Uterus (tissue), 4 donors: ENCODE results near the gene FARP2. TPM values are rescaled to one million over a fixed set of nuclear protein-coding genes. Genes with fewer than 3 reads are reported as not detected.

Experiments used
- DNase-seq, 2 donors: peaks; one replicate each; pipeline ENCODE4 v3.0.0-alpha.2; 2019 to 2020
- H3K27ac ChIP-seq, 2 donors: fragments of 200-600 bp; sonication (generic); 1 replicate in 1 of 2; 2 replicates in 1 of 2; pipeline ENCODE4 v1.5.1; 2016 to 2018
- H3K27me3 ChIP-seq, 2 donors: fragments of 200-600 bp; sonication (generic); one replicate each; pipeline ENCODE4 v1.5.1; 2018 to 2019; ENCODE audit warnings: control low read depth in 1 of 2
- H3K36me3 ChIP-seq, 2 donors: fragments of 200-600 bp; sonication (generic); one replicate each; pipeline ENCODE4 v1.5.1; 2019; ENCODE audit warnings: control low read depth in 1 of 2
- H3K4me1 ChIP-seq, 2 donors: fragments of 200-600 bp; sonication (generic); one replicate each; pipeline ENCODE4 v1.5.1; 2018 to 2019; ENCODE audit warnings: control low read depth in 1 of 2
- H3K4me3 ChIP-seq, 2 donors: fragments of 200-600 bp; sonication (generic); 1 replicate in 1 of 2; 2 replicates in 1 of 2; pipeline ENCODE4 v1.5.1; 2018 to 2019; ENCODE audit warnings: mild to moderate bottlenecking in 1 of 2
- H3K9me3 ChIP-seq, 2 donors: fragments of 200-600 bp; sonication (generic); one replicate each; pipeline ENCODE4 v1.5.1; 2019; ENCODE audit warnings: control low read depth in 1 of 2
- POLR2A ChIP-seq, 2 donors: fragments of 450-650 bp; IDR thresholded peaks; one replicate each; pipeline ENCODE4 v1.6.1; 2016; ENCODE audit warnings: antibody characterized with exemption in 2 of 2, mild to moderate bottlenecking in 1 of 2, moderate library complexity in 1 of 2
- intact Hi-C: fragments of 100-400 bp; cut with DNase I; formaldehyde crosslinking; loops from one replicate; pipeline ENCODE4 v1.15.1; 2023; ENCODE audit warnings: low total_unique reads
- total RNA-seq, 4 donors: library from RNA; depleted of rRNA in 3 of 4; stranded (reverse); fragments of >200 nt in 3 of 4; gene quantifications; one replicate each; pipeline versions ENCODE4 v1.1.0 to v1.2.4, GENCODE V29; 2014 to 2023
- TF ChIP-seq, protein P1 (sequence below), 4 experiments: fragments of 200-600 bp in 2 of 4; fragments of 450-650 bp in 2 of 4; sonication (generic) in 2 of 4; IDR thresholded peaks; one replicate each; pipeline ENCODE4 v1.5.1; 2016 to 2019; ENCODE audit warnings: antibody characterized with exemption in 4 of 4, mild to moderate bottlenecking in 2 of 4, moderate library complexity in 1 of 4
- donor health status: DM: yes; HTN: yes; CAD: no.

Gene FARP2
- total RNA-seq, 4 donors from 2014 or later = 20.0 to 92.0 (median 40.6) TPM

DNA sequence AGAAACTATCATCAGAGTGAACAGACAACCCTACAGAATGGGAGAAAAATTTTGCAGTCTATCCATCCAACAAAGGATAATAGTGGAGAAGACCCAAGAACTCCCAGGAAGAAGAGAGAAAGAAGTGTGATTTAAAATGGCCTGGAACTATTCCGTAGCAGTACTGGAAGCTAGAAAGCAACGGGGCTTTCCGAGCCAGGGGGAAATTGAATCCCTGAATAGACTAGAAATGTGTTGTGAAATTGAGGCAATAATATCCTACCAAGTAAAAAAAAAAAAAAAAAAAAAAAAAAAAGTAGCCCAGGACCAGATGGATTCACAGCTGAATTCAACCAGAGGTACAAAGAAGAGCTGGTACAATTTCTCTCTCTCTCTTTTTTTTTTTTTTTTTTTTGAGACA is 69.3 kb downstream of the FARP2 start:
- H3K9me3 ChIP-seq = no peaks in the 10 kb centered on the region
- no peak for TF ChIP-seq POLR2A (IDR thresholded peaks at IDR 0.05)
- TF ChIP-seq, protein P1, sequence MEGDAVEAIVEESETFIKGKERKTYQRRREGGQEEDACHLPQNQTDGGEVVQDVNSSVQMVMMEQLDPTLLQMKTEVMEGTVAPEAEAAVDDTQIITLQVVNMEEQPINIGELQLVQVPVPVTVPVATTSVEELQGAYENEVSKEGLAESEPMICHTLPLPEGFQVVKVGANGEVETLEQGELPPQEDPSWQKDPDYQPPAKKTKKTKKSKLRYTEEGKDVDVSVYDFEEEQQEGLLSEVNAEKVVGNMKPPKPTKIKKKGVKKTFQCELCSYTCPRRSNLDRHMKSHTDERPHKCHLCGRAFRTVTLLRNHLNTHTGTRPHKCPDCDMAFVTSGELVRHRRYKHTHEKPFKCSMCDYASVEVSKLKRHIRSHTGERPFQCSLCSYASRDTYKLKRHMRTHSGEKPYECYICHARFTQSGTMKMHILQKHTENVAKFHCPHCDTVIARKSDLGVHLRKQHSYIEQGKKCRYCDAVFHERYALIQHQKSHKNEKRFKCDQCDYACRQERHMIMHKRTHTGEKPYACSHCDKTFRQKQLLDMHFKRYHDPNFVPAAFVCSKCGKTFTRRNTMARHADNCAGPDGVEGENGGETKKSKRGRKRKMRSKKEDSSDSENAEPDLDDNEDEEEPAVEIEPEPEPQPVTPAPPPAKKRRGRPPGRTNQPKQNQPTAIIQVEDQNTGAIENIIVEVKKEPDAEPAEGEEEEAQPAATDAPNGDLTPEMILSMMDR (IDR thresholded peaks at IDR 0.05) = no peak
- H3K4me1 ChIP-seq = no peaks in the 10 kb centered on the region
- H3K4me3 ChIP-seq = no peak overlapping the region
- intact Hi-C loops = no loop called here
- H3K27ac ChIP-seq = no peak overlapping the region
- no peaks in the 10 kb centered on the region for H3K36me3 ChIP-seq
- no peaks in the 10 kb centered on the region for H3K27me3 ChIP-seq
- DNase-seq = no peak

DNA sequence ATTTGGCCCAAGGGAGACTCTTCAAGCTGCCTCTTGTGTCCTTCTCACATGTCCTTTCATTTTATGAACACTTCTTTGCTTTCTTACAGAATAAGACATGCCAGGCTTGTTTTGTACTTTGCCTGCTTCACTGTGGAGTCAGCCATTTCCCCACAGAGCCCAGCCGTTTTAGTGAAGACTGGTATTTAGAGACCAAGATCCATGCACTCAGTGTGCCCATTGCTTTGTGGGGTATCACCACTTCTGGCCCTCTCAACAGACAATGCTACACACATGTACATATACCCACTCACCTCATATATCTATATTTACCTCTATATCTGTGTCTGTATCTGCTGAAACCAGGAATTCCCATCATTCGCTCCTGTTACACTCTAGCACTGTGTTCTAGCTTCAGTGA is 74.1 kb downstream of the FARP2 start:
- no peak for DNase-seq
- Histone ChIP-seq H3K4me1 (no peaks in the 10 kb centered on the region), H3K4me3 (no peak overlapping the region), H3K27ac (no peak overlapping the region), H3K27me3 (no peaks in the 10 kb centered on the region), H3K36me3 (no peaks in the 10 kb centered on the region), H3K9me3 (no peaks in the 10 kb centered on the region)
- TF ChIP-seq POLR2A (IDR thresholded peaks at IDR 0.05) = no peak
- TF ChIP-seq, protein P1 (IDR thresholded peaks at IDR 0.05) = no peak
- intact Hi-C loops = no loop called here

DNA sequence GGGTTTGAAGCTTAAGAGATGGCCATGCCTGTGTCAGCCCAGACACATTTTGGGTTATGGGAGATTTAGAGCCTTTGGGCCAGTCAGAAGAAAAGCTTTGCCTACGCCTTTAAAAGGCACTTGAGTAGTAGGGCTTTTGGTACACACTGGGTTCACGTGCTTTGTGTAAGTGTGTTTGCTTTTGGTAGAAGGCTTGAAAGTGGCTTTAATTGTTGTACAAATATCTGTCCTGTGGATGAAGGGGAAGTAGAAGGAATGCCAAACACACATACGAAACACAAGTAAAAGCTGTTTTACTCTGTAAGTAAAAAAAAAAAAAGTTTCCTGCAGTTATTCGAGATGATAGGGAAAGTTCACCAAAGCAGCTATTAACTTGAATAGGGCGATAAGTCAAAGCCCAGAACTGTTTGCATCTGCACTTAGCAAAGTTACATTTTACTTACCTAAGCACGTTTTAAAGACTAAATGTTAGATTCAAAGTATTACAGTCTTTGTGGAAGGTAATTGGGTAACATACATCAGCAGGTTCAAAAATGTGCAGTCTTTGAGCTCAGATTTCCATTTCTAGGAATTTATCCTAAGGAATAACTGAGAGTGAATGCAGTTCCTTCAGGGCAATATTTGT is 76.9 kb downstream of the FARP2 start:
- Histone ChIP-seq H3K27ac (no peak overlapping the region), H3K4me3 (no peak overlapping the region), H3K4me1 (no peaks in the 10 kb centered on the region), H3K36me3 (no peaks in the 10 kb centered on the region), H3K27me3 (no peaks in the 10 kb centered on the region), H3K9me3 (no peaks in the 10 kb centered on the region)
- TF ChIP-seq POLR2A (IDR thresholded peaks at IDR 0.05) = no peak
- intact Hi-C loops = no loop called here
- DNase-seq = no peak

DNA sequence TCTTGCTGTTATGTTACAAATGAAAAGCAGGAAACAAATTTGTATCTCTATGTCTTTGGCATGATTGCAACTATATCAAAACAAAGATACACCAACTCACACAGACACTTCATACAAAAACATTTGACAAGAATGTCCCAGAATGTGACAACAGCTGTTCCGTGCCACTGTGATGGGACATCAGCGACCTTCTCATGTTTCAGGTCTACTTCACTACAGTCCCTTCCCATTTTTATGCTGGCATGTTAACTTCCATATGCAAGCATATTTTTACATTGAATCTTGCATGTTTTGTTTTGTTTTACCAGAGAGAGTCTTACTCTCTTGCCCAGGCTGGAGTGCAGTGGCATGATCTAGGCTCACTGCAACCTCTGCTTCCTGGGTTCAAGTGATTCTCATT is 81.1 kb downstream of the FARP2 start:
- no peaks in the 10 kb centered on the region for H3K27me3 ChIP-seq
- intact Hi-C loops = no loop called here
- no peaks in the 10 kb centered on the region for H3K36me3 ChIP-seq

DNA sequence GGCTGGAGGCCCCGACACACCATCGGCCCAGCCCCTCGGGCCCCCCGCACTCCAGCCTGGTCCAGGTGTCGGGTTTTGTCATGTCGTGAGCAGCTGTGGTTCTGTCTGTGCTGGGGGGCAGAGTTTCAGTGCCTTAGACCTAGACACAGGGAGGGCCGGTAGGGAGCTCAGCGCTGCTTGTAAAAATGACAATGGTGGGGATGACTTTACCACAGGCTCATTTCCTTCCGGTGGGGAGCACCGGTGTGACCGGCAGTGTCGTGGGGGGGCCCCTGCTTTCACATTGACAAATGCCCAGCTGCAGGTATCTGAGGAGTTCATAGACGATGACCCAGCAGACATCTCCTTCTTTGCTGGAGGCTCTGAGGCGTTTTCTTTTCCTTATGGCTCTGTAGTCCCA is 85.4 kb downstream of the FARP2 start:
- Histone ChIP-seq H3K4me3 (no peak overlapping the region), H3K36me3 (no peaks in the 10 kb centered on the region), H3K27ac (no peak overlapping the region), H3K4me1 (no peaks in the 10 kb centered on the region), H3K9me3 (no peaks in the 10 kb centered on the region), H3K27me3 (no peaks in the 10 kb centered on the region)
- DNase-seq = no peak
- intact Hi-C loops = no loop called here
- no peak for TF ChIP-seq POLR2A (IDR thresholded peaks at IDR 0.05)
- TF ChIP-seq, protein P1 (IDR thresholded peaks at IDR 0.05) = no peak

More for the DNA sequence above, 81.1 kb downstream of the FARP2 start:
- no peak overlapping the region for H3K27ac ChIP-seq
- H3K4me1 ChIP-seq = no peaks in the 10 kb centered on the region
- no peak for TF ChIP-seq POLR2A (IDR thresholded peaks at IDR 0.05)
- TF ChIP-seq, protein P1 (IDR thresholded peaks at IDR 0.05) = no peak
- no peak overlapping the region for H3K4me3 ChIP-seq
- no peak for DNase-seq
- H3K9me3 ChIP-seq = no peaks in the 10 kb centered on the region
